ENCODE data around the gene SERPINH1. TPM values are rescaled to one million over a fixed set of nuclear protein-coding genes. Genes with fewer than 3 reads are reported as not detected.
A peak's percentile ranks its signal among the peaks of the same experiment; 100 is the strongest.

The SERPINH1 gene
- total and polyA plus RNA-seq, 2 of the 13 experiments (the other 11 are each of a cell fraction or from before 2014, with no cell fraction given), result 83.6 to 83.8 TPM

- no peak for TF ChIP-seq ZNF432 (CRISPR knock-in tag; IDR thresholded peaks at IDR 0.05; ENCODE audit: borderline replicate concordance)
- TF ChIP-seq SAFB2 (CRISPR knock-in tag; IDR thresholded peaks at IDR 0.05; ENCODE audit: borderline replicate concordance, low read depth), result 0 out of 2 replicates have a peak, but pooled peaks have one; percentile 0
Observed at GRCh38 chr11:75562836-75563484, 907 bp downstream of the SERPINH1 start (continued).

GRCh38 chr11:75563501-75563977 is 1.5 kb downstream of the SERPINH1 start:
- ChIA-PET CTCF (ENCODE audit: low intra/inter-chr PET ratio, low total read pairs) (interaction anchor here (1.3 kb wide), 1 partner anchor 16 kb away, joined by 7 read pairs; no protein-coding TSS in a partner anchor), POLR2A (interaction anchor here (1.4 to 2.0 kb wide), 2 partner anchors 10 to 163 kb away, joined by 5 to 31 read pairs; no protein-coding TSS in a partner anchor)
- intact Hi-C loops (cut with micrococcal nuclease; ENCODE audit: unreplicated experiment) (no loop called here), in situ Hi-C loops (cut with HindIII; ENCODE audit: extremely low pct_ligation_motif_present, low pct_unique_long_range_greater_than_20kb) (no loop called here)
- Histone ChIP-seq H3K27me3 (ENCODE audit: control insufficient read depth in 1 of 2, insufficient read depth in 2 of 2, low read length in 2 of 2) (no peaks in the 10 kb centered on the region; a peak in 1 of 5 replicates), H3K4me1 (ENCODE audit: insufficient read depth, low read length) (peaks cover 66% of the 10 kb centered on the region), H3K9ac (ENCODE audit: insufficient read depth, low read depth, low read length) (peak overlapping the region; percentile 83), H3K9me3 (ENCODE audit: low read length) (no peaks in the 10 kb centered on the region), H3K36me3 (replicated peaks in 1 of 2; ENCODE audit: control insufficient read depth in 1 of 2, insufficient read depth in 2 of 2, low read length in 2 of 2) (peaks cover 8 to 12% of the 10 kb centered on the region in 2 experiments), H3K79me2 (ENCODE audit: insufficient read depth, low read length) (peaks cover 34% of the 10 kb centered on the region), H4K20me1 (ENCODE audit: insufficient read depth, low read length) (no peaks in the 10 kb centered on the region), H2AFZ (ENCODE audit: low read length) (no peak overlapping the region), H3K4me3 (replicated peaks in 1 of 3; ENCODE audit: insufficient read depth in 1 of 3, low read depth in 2 of 3, low read length in 3 of 3) (peak overlapping the region; percentile 69 to 91 (median 90)), H3K4me2 (ENCODE audit: low read depth, low read length) (peak overlapping the region; percentile 90), H3K27ac (ENCODE audit: extremely low read length, insufficient read depth, low read length) (peak overlapping the region; percentile 69)
- ATAC-seq (no peak), DNase-seq (ENCODE audit: low spot score) (no peak), FAIRE-seq (no peak)
- TF ChIP-seq PHF21A (CRISPR knock-in tag; IDR thresholded peaks at IDR 0.05) (peak; percentile 55; the same call in 1 of the 2 replicates), HNRNPL (IDR thresholded peaks at IDR 0.05; ENCODE audit: low read depth, low read length) (no peak), ZBTB4 (CRISPR knock-in tag; IDR thresholded peaks at IDR 0.05; ENCODE audit: borderline replicate concordance) (0 out of 2 replicates have a peak, but pooled peaks have one; percentile 33), NFATC3 (CRISPR knock-in tag; IDR thresholded peaks at IDR 0.05) (0 out of 2 replicates have a peak, but pooled peaks have one; percentile 34), FUBP1 (CRISPR knock-in tag; IDR thresholded peaks at IDR 0.05; ENCODE audit: borderline replicate concordance) (no peak), NFE2 (CRISPR knock-in tag; IDR thresholded peaks at IDR 0.05) (no peak), ZMYM2 (CRISPR knock-in tag; IDR thresholded peaks at IDR 0.05) (no peak)
- WGBS (ENCODE audit: low lambda C conversion rate), result 39% methylated on average over 5 of the region's 5 CpGs
- BruUV-seq (replicated peaks), result no TSS peak

Data from HepG2 (cell line).